ENCODE measurements around the gene WDR1.

WDR1 gene

DNA sequence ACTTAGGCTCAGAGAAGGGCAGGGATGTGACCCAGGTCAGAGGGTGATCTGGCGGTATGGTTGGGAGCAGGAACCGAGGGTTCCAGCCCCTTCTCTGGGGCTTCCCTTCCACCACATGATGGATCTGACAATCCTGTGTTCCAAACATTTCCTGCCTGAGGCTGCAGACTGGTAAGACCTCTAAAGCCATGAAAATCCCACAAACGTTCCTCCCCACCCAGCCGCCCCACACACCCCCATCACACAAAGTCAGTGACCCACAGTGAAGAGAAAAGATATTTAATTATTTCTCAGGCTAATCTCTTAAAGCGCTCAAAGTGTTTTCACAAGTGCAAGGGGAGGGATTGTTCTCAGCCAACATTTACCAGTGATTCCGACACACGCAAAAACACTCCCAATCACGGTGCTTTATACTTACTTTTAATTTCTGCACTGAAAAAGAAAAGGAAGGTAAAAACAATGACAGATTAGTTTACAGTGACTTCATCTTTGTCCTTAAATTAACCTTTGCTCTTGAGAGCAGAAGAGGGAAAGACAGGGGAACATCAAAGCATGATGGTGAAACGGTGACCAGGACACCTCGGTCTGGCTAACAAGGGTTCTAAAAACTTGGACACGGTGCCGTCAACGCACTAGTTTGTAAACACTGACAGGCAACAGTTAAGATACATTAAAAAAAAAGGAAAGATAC is 42.4 kb downstream of the WDR1 start:
- Histone ChIP-seq H3K4me2 (ENCODE audit: low read length) (no peak overlapping the region), H4K20me1 (ENCODE audit: insufficient read depth, low read length) (no peaks in the 10 kb centered on the region), H3K36me3 (replicated peaks; ENCODE audit: low read depth, low read length) (peaks cover 74% of the 10 kb centered on the region), H3K27me3 (ENCODE audit: low read depth, low read length) (no peaks in the 10 kb centered on the region), H3K4me1 (ENCODE audit: low read length) (no peaks in the 10 kb centered on the region; the same call in 1 of the 2 replicates), H3K79me2 (ENCODE audit: low read length) (no peaks in the 10 kb centered on the region), H3K9ac (ENCODE audit: low read length) (no peak overlapping the region), H3K9me3 (ENCODE audit: insufficient read depth, low read length) (no peaks in the 10 kb centered on the region), H2AFZ (ENCODE audit: low read depth, low read length) (no peak overlapping the region), H3K4me3 (ENCODE audit: low read length) (no peak overlapping the region), H3K27ac (ENCODE audit: low read length) (no peak overlapping the region)
- no peak for TF ChIP-seq EZH2phosphoT487 (IDR thresholded peaks at IDR 0.05; ENCODE audit: low read depth)
- TF ChIP-seq, protein P1, sequence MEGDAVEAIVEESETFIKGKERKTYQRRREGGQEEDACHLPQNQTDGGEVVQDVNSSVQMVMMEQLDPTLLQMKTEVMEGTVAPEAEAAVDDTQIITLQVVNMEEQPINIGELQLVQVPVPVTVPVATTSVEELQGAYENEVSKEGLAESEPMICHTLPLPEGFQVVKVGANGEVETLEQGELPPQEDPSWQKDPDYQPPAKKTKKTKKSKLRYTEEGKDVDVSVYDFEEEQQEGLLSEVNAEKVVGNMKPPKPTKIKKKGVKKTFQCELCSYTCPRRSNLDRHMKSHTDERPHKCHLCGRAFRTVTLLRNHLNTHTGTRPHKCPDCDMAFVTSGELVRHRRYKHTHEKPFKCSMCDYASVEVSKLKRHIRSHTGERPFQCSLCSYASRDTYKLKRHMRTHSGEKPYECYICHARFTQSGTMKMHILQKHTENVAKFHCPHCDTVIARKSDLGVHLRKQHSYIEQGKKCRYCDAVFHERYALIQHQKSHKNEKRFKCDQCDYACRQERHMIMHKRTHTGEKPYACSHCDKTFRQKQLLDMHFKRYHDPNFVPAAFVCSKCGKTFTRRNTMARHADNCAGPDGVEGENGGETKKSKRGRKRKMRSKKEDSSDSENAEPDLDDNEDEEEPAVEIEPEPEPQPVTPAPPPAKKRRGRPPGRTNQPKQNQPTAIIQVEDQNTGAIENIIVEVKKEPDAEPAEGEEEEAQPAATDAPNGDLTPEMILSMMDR (IDR thresholded peaks at IDR 0.05; ENCODE audit: low read depth, low read length), result no peak

DNA sequence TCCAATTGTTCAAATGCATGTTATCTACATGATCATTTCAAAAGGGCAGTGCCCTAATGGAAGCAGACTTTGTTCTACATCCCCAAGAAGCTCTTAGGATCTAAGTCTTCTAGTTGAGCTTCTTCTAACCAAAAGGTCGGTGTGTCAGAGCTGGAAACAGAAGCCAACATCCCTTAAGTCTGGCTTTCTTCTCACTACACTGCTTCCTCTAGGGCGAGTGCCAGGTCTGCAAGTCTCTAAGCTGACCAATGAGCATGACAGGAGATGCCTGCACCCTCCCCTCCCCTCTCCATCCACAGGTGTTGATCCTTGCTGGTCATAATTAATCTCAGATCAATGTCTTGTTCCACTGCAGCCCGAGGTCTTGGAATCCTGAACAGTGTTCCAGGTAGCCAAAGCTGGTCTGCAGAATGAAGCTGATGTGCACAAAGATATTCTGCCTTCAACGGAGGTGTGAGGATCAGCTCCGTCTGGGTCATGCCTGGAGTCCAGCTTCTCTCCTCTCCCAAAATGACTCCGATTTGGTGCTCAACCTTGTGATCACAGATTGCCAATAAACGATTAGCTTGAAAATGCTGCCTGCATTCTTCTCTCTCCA is 44.1 kb downstream of the WDR1 start:
- Histone ChIP-seq H3K79me2 (ENCODE audit: low read length) (no peaks in the 10 kb centered on the region), H3K27me3 (ENCODE audit: low read depth, low read length) (no peaks in the 10 kb centered on the region), H3K36me3 (replicated peaks; ENCODE audit: low read depth, low read length) (peaks cover 61% of the 10 kb centered on the region), H4K20me1 (ENCODE audit: insufficient read depth, low read length) (no peaks in the 10 kb centered on the region), H3K9me3 (ENCODE audit: insufficient read depth, low read length) (no peaks in the 10 kb centered on the region), H3K9ac (ENCODE audit: low read length) (no peak overlapping the region), H2AFZ (ENCODE audit: low read depth, low read length) (no peak overlapping the region), H3K4me3 (ENCODE audit: low read length) (no peak overlapping the region), H3K4me2 (ENCODE audit: low read length) (no peak overlapping the region), H3K27ac (ENCODE audit: low read length) (no peak overlapping the region), H3K4me1 (ENCODE audit: low read length) (no peaks in the 10 kb centered on the region; the same call in 1 of the 2 replicates)
- no peak for TF ChIP-seq EZH2phosphoT487 (IDR thresholded peaks at IDR 0.05; ENCODE audit: low read depth)
- TF ChIP-seq, protein P1 (IDR thresholded peaks at IDR 0.05; ENCODE audit: low read depth, low read length), result no peak

GRCh38 chr4:10069075-10069642 is 47.4 kb downstream of the WDR1 start:
- peaks cover 32% of the 10 kb centered on the region for H3K36me3 ChIP-seq (replicated peaks; ENCODE audit: low read depth, low read length)
- TF ChIP-seq, protein P1 (IDR thresholded peaks at IDR 0.05; ENCODE audit: low read depth, low read length), result no peak
- no peak for TF ChIP-seq EZH2phosphoT487 (IDR thresholded peaks at IDR 0.05; ENCODE audit: low read depth)
- no peak overlapping the region for H3K9ac ChIP-seq (ENCODE audit: low read length)

More at GRCh38 chr4:10069075-10069642, 47.4 kb downstream of the WDR1 start:
- Histone ChIP-seq H3K9me3 (ENCODE audit: insufficient read depth, low read length) (no peaks in the 10 kb centered on the region), H3K4me2 (ENCODE audit: low read length) (no peak overlapping the region), H3K4me1 (ENCODE audit: low read length) (no peaks in the 10 kb centered on the region; the same call in 1 of the 2 replicates), H4K20me1 (ENCODE audit: insufficient read depth, low read length) (no peaks in the 10 kb centered on the region), H3K4me3 (ENCODE audit: low read length) (no peak overlapping the region), H2AFZ (ENCODE audit: low read depth, low read length) (no peak overlapping the region), H3K79me2 (ENCODE audit: low read length) (no peaks in the 10 kb centered on the region), H3K27me3 (ENCODE audit: low read depth, low read length) (no peaks in the 10 kb centered on the region), H3K27ac (ENCODE audit: low read length) (no peak overlapping the region)
